Measurements from ENCODE around the gene PRRX2.

DNA sequence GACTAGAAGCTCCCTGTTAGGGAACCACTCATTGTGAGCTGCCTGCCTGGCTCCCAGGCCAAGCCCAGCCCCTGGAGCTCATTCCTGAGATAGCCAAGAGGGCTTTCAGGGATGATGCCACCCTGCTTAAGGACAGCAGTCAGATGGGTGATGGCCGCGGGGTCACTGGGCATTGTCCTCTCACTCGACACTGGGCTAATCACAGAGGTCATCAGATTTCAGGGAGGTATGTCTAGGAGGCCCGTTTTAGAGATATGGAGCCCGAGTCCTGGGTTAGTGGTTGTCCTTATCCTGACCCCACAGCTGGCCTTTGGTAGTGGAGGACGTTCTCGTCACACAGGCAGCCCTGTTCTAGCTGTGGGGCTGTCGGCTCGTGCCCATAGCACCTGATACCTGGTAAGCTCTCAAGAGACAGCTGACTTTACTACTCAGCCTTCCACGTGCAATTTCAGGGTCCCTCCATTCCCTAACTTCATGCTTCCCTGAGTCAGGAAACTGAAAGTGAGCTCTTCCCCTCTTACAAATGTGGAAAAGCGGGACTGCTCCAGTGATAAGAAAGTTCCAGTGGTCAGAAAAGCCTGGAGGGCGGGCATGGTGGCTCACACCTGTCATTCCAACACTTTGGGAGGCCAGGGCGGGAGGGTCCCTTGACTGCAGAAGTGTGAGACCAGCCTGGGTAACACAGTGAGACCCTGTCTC, 94.5 kb downstream of the PRRX2 start:
- TF ChIP-seq POLR2A (IDR thresholded peaks at IDR 0.05) = no peak
- TF ChIP-seq, protein P1, sequence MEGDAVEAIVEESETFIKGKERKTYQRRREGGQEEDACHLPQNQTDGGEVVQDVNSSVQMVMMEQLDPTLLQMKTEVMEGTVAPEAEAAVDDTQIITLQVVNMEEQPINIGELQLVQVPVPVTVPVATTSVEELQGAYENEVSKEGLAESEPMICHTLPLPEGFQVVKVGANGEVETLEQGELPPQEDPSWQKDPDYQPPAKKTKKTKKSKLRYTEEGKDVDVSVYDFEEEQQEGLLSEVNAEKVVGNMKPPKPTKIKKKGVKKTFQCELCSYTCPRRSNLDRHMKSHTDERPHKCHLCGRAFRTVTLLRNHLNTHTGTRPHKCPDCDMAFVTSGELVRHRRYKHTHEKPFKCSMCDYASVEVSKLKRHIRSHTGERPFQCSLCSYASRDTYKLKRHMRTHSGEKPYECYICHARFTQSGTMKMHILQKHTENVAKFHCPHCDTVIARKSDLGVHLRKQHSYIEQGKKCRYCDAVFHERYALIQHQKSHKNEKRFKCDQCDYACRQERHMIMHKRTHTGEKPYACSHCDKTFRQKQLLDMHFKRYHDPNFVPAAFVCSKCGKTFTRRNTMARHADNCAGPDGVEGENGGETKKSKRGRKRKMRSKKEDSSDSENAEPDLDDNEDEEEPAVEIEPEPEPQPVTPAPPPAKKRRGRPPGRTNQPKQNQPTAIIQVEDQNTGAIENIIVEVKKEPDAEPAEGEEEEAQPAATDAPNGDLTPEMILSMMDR (IDR thresholded peaks at IDR 0.05) = no peak
